IMR-90 (cell line): ENCODE results near the gene ANKRD9.

Experiments used
- CEBPB ChIP-seq: IDR thresholded peaks from 2 replicates; pipeline ENCODE4 v1.6.1; 2012; ENCODE audit warnings: low read depth, low read length, improper control_type of control experiment
- CHD1 ChIP-seq: IDR thresholded peaks from 2 replicates; pipeline ENCODE4 v1.6.1; 2012; ENCODE audit warnings: low read depth, low read length, improper control_type of control experiment
- CTCF ChIP-seq: conservative IDR thresholded peaks from 2 replicates; pipeline ENCODE4 v1.5.1; 2012; ENCODE audit warnings: mild to moderate bottlenecking, low read depth, low read length, improper control_type of control experiment
- MAFK ChIP-seq: IDR thresholded peaks from 2 replicates; pipeline ENCODE4 v1.6.1; 2012; ENCODE audit warnings: low read depth, low read length, improper control_type of control experiment
- POLR2A ChIP-seq: IDR thresholded peaks from 2 replicates; pipeline ENCODE4 v1.6.1; 2012; ENCODE audit warnings: mild to moderate bottlenecking, low read depth, low read length
- RAD21 ChIP-seq: IDR thresholded peaks from 2 replicates; pipeline ENCODE4 v1.6.1; 2012; ENCODE audit warnings: low read length, improper control_type of control experiment
- RFX5 ChIP-seq: IDR thresholded peaks from 2 replicates; pipeline ENCODE4 v1.8.0; 2012; ENCODE audit warnings: low read depth, mild to moderate bottlenecking, low read length, moderate library complexity
- SMC3 ChIP-seq: fragments of 150-350 bp; IDR thresholded peaks from 2 replicates; pipeline ENCODE4 v1.6.1; 2016; ENCODE audit warnings: low read depth, mild to moderate bottlenecking, antibody characterized with exemption, low read length, moderate library complexity

- TF ChIP-seq CTCF (no peak), POLR2A (no peak), RFX5 (no peak), MAFK (no peak), CHD1 (no peak), RAD21 (no peak), SMC3 (no peak), CEBPB (no peak)
These were observed 22.7 kb upstream of the ANKRD9 start for GRCh38 chr14:102532204-102532658.
